HCT116 (cell line): ENCODE measurements around the gene COL23A1. TPM values are rescaled to one million over a fixed set of nuclear protein-coding genes. Genes with fewer than 3 reads are reported as not detected.

Source experiments
- ATAC-seq: fragments of 200-7000 bp; cut with Tn5 transposase; 2 replicates; pipeline ENCODE4 v1.9.1; 2020; ENCODE audit warnings: mild to moderate bottlenecking, moderate library complexity
- BruUV-seq: library from RNA; stranded (reverse); fragments of 400-500 nt; replicated peaks from 2 replicates; lab custom pipeline; 2021; lab: Mats Ljungman, UMichigan
- CTCF ChIA-PET: fragments of 300-600 bp; sonication (Branson Sonifier 250); formaldehyde crosslinking; loops from one replicate; lab custom pipeline; 2021; ENCODE audit warnings: antibody characterized with exemption; lab: Charles Lee
- POLR2A ChIA-PET: fragments of 300-600, 350-600 bp; sonication (Branson Sonifier 250); formaldehyde crosslinking; loops from one replicate; lab custom pipeline; 2021; ENCODE audit warnings: antibody characterized with exemption; lab: Charles Lee
- RAD21 ChIA-PET, 2 experiments: fragments of 300-600 bp; sonication (Branson Sonifier 250); formaldehyde crosslinking; loops; one replicate each; lab custom pipeline; 2023; ENCODE audit warnings: low total read pairs in 2 of 2; ENCODE audit not compliant: uncharacterized antibody in 2 of 2, unreplicated experiment in 2 of 2, low non-redundant PET in 1 of 2; lab: Charles Lee
- DNase-seq: peaks from one replicate; pipeline ENCODE4 v3.0.0-alpha.2; 2010; ENCODE audit warnings: low read depth, low spot score
- H2AFZ ChIP-seq: fragments of 200-600 bp; shearing (Covaris generic), sonication (generic); 2 replicates; pipeline ENCODE4 v1.6.1; 2017; ENCODE audit warnings: low read depth, mixed run types, mixed read lengths, antibody characterized with exemption, low read length; ENCODE audit not compliant: poor library complexity, severe bottlenecking
- H3K27ac ChIP-seq: 2 replicates; pipeline ENCODE4 v1.5.1; 2012; ENCODE audit warnings: low read depth, low read length
- H3K27me3 ChIP-seq: fragments of 200-600 bp; sonication (generic); 2 replicates; pipeline ENCODE4 v1.6.1; 2016; ENCODE audit warnings: mixed run types, low read length, mixed read lengths; ENCODE audit not compliant: insufficient read depth
- H3K36me3 ChIP-seq, 2 experiments: fragments of 200-500 bp in 1 of 2; fragments of 200-600 bp in 1 of 2; sonication (Bioruptor generic) in 1 of 2; sonication (generic) in 1 of 2; 2 replicates each; pipeline versions ENCODE4 v1.5.1 to v1.6.1; 2014 to 2016; ENCODE audit warnings: low read length in 2 of 2, inconsistent platforms in 1 of 2, mixed read lengths in 1 of 2, mixed run types in 1 of 2; ENCODE audit not compliant: insufficient read depth in 2 of 2, control insufficient read depth in 1 of 2
- H3K4me1 ChIP-seq, 2 experiments: fragments of 200-600 bp in 1 of 2; sonication (generic) in 1 of 2; 2 replicates each; pipeline versions ENCODE4 v1.5.1 to v1.6.1; 2012 to 2017; ENCODE audit warnings: low read length in 2 of 2, inconsistent platforms in 1 of 2, mild to moderate bottlenecking in 1 of 2, mixed read lengths in 1 of 2, mixed run types in 1 of 2, moderate library complexity in 1 of 2; ENCODE audit not compliant: insufficient read depth in 2 of 2, control insufficient read depth in 1 of 2
- H3K4me2 ChIP-seq: fragments of 200-600 bp; sonication (generic); 2 replicates; pipeline ENCODE4 v1.6.1; 2017; ENCODE audit warnings: mixed run types, low read length, mixed read lengths
- H3K4me3 ChIP-seq, 2 experiments: fragments of 200-600 bp in 1 of 2; sonication (generic) in 1 of 2; replicated peaks in 1 of 2; 2 replicates each; pipeline ENCODE4 v1.5.1; 2011 to 2016; ENCODE audit warnings: low read length in 2 of 2, control low read depth in 1 of 2, low read depth in 1 of 2, mild to moderate bottlenecking in 1 of 2, mixed read lengths in 1 of 2, mixed run types in 1 of 2
- H3K79me2 ChIP-seq: fragments of 200-600 bp; sonication (generic); 2 replicates; pipeline ENCODE4 v1.6.1; 2017; ENCODE audit warnings: mild to moderate bottlenecking, mixed run types, low read length, moderate library complexity, mixed read lengths; ENCODE audit not compliant: insufficient read depth
- H3K9ac ChIP-seq: fragments of 200-600 bp; sonication (generic); 2 replicates; pipeline ENCODE4 v1.6.1; 2016; ENCODE audit warnings: low read length, mixed read lengths
- H3K9me2 ChIP-seq: fragments of 200-600 bp; sonication (generic), shearing (Covaris generic); 2 replicates; pipeline ENCODE4 v1.6.1; 2017; ENCODE audit warnings: mixed run types, mild to moderate bottlenecking, moderate library complexity; ENCODE audit not compliant: insufficient read depth
- H3K9me3 ChIP-seq, 2 experiments: fragments of 200-500 bp in 1 of 2; fragments of 200-600 bp in 1 of 2; sonication (Bioruptor generic) in 1 of 2; sonication (generic) in 1 of 2; 2 replicates each; pipeline ENCODE4 v1.6.1; 2014 to 2017; ENCODE audit warnings: low read length in 2 of 2, mixed read lengths in 2 of 2, inconsistent platforms in 1 of 2, low read depth in 1 of 2, mild to moderate bottlenecking in 1 of 2, mixed run types in 1 of 2, moderate library complexity in 1 of 2; ENCODE audit not compliant: control insufficient read depth in 1 of 2, insufficient read depth in 1 of 2
- H4K20me1 ChIP-seq: fragments of 200-600 bp; sonication (generic), shearing (Covaris generic); 2 replicates; pipeline ENCODE4 v1.6.1; 2017; ENCODE audit warnings: mixed run types, mild to moderate bottlenecking, moderate library complexity; ENCODE audit not compliant: insufficient read depth
- CBX3 ChIP-seq: IDR thresholded peaks from 2 replicates; pipeline ENCODE4 v1.6.1; 2012; ENCODE audit warnings: low read depth
- CEBPB ChIP-seq: IDR thresholded peaks from 2 replicates; pipeline ENCODE4 v1.6.1; 2012; ENCODE audit warnings: low read depth
- EGR1 ChIP-seq: IDR thresholded peaks from 2 replicates; pipeline ENCODE4 v1.6.1; 2012; ENCODE audit warnings: low read depth
- EZH2phosphoT487 ChIP-seq: fragments of 200-600 bp; IDR thresholded peaks from 2 replicates; pipeline ENCODE4 v1.6.1; 2018; ENCODE audit warnings: antibody characterized with exemption, borderline replicate concordance
- FOSL1 ChIP-seq: IDR thresholded peaks from 2 replicates; pipeline ENCODE4 v1.6.1; 2012; ENCODE audit warnings: low read depth
- JUND ChIP-seq: IDR thresholded peaks from 2 replicates; pipeline ENCODE4 v1.6.1; 2012
- POLR2A ChIP-seq: IDR thresholded peaks from 2 replicates; pipeline ENCODE4 v1.7.0; 2011; ENCODE audit warnings: borderline replicate concordance; ENCODE audit not compliant: insufficient read depth, insufficient read length; ENCODE audit errors: extremely low read depth
- POLR2AphosphoS5 ChIP-seq: IDR thresholded peaks from 2 replicates; pipeline ENCODE4 v1.6.1; 2011; ENCODE audit warnings: mild to moderate bottlenecking, low read depth, low read length, moderate library complexity
- SIN3A ChIP-seq: IDR thresholded peaks from 2 replicates; pipeline ENCODE4 v1.6.1; 2012; ENCODE audit warnings: low read depth
- SP1 ChIP-seq: IDR thresholded peaks from 2 replicates; pipeline ENCODE4 v1.6.1; 2012; ENCODE audit warnings: low read depth
- SRF ChIP-seq: IDR thresholded peaks from 2 replicates; pipeline ENCODE4 v1.6.1; 2012; ENCODE audit warnings: low read depth
- YY1 ChIP-seq: IDR thresholded peaks from 2 replicates; pipeline ENCODE4 v1.6.1; 2011; ENCODE audit warnings: low read length, low read depth, moderate library complexity, mild to moderate bottlenecking; ENCODE audit not compliant: insufficient replicate concordance; ENCODE audit errors: extremely low read depth
- ZFX ChIP-seq: fragments of 450-650 bp; IDR thresholded peaks from 2 replicates; pipeline ENCODE4 v1.6.1; 2017
- ZNF274 ChIP-seq: fragments of 200-500 bp; sonication (Bioruptor generic); IDR thresholded peaks from 2 replicates; pipeline ENCODE4 v1.6.1; 2014; ENCODE audit warnings: mild to moderate bottlenecking, low read depth, low read length, inconsistent platforms
- intact Hi-C: fragments of 100-400 bp; cut with micrococcal nuclease; formaldehyde crosslinking; loops from 2 replicates; pipeline ENCODE4 v1.10.0; 2022
- total RNA-seq: library from RNA; stranded (reverse); gene quantifications from one replicate; pipeline ENCODE4 v1.2.1, GENCODE V29; 2021; ENCODE audit not compliant: unreplicated experiment
- TF ChIP-seq, protein P1 (sequence below): IDR thresholded peaks from 2 replicates; pipeline ENCODE4 v1.6.1; 2012; ENCODE audit warnings: low read depth

Gene COL23A1
- total RNA-seq, 1 experiment from 2014 or later, result not detected

GRCh38 chr5:178590924-178591423 is 781 bp upstream of the COL23A1 start:
- RAD21 ChIA-PET, result no interaction called here
- DNase-seq, result no peak
- ATAC-seq, result no peak
- CTCF ChIA-PET, result no interaction called here
- H3K9me2 ChIP-seq, result no peaks in the 10 kb centered on the region
- H3K9me3 ChIP-seq, result peaks cover 0 to 4% of the 10 kb centered on the region in 2 experiments; a peak in 1 of 4 replicates
- TF ChIP-seq SIN3A, result no peak
- TF ChIP-seq ZNF274, result no peak
- TF ChIP-seq, protein P1, sequence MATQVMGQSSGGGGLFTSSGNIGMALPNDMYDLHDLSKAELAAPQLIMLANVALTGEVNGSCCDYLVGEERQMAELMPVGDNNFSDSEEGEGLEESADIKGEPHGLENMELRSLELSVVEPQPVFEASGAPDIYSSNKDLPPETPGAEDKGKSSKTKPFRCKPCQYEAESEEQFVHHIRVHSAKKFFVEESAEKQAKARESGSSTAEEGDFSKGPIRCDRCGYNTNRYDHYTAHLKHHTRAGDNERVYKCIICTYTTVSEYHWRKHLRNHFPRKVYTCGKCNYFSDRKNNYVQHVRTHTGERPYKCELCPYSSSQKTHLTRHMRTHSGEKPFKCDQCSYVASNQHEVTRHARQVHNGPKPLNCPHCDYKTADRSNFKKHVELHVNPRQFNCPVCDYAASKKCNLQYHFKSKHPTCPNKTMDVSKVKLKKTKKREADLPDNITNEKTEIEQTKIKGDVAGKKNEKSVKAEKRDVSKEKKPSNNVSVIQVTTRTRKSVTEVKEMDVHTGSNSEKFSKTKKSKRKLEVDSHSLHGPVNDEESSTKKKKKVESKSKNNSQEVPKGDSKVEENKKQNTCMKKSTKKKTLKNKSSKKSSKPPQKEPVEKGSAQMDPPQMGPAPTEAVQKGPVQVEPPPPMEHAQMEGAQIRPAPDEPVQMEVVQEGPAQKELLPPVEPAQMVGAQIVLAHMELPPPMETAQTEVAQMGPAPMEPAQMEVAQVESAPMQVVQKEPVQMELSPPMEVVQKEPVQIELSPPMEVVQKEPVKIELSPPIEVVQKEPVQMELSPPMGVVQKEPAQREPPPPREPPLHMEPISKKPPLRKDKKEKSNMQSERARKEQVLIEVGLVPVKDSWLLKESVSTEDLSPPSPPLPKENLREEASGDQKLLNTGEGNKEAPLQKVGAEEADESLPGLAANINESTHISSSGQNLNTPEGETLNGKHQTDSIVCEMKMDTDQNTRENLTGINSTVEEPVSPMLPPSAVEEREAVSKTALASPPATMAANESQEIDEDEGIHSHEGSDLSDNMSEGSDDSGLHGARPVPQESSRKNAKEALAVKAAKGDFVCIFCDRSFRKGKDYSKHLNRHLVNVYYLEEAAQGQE, result no peak
- TF ChIP-seq POLR2A, result no peak
- no peak for TF ChIP-seq POLR2AphosphoS5
- no peak for TF ChIP-seq EGR1
- TF ChIP-seq JUND, result no peak
- TF ChIP-seq YY1, result no peak
- TF ChIP-seq ZFX, result no peak
- TF ChIP-seq CEBPB, result no peak
- TF ChIP-seq FOSL1, result no peak
- no peak for TF ChIP-seq SRF
- no peak for TF ChIP-seq EZH2phosphoT487
- TF ChIP-seq SP1, result no peak
- TF ChIP-seq CBX3, result no peak
- no peaks in the 10 kb centered on the region for H4K20me1 ChIP-seq
- no peak overlapping the region for H3K4me2 ChIP-seq
- H3K4me3 ChIP-seq, result no peak overlapping the region
- no peaks in the 10 kb centered on the region for H3K4me1 ChIP-seq
- intact Hi-C loops, result no loop called here
- BruUV-seq, result no TSS peak
- no peaks in the 10 kb centered on the region for H3K36me3 ChIP-seq
- no peaks in the 10 kb centered on the region for H3K79me2 ChIP-seq
- no peak overlapping the region for H3K9ac ChIP-seq
- no peak overlapping the region for H2AFZ ChIP-seq
- no peaks in the 10 kb centered on the region for H3K27me3 ChIP-seq
- H3K27ac ChIP-seq, result no peak overlapping the region
- POLR2A ChIA-PET, result no interaction called here
